Measurements from ENCODE around the gene CNGB1.

- TF ChIP-seq JUND (IDR thresholded peaks at IDR 0.05) = no peak
- no peak for TF ChIP-seq FOXM1 (IDR thresholded peaks at IDR 0.05; ENCODE audit: low read depth)
- TF ChIP-seq, protein P1, sequence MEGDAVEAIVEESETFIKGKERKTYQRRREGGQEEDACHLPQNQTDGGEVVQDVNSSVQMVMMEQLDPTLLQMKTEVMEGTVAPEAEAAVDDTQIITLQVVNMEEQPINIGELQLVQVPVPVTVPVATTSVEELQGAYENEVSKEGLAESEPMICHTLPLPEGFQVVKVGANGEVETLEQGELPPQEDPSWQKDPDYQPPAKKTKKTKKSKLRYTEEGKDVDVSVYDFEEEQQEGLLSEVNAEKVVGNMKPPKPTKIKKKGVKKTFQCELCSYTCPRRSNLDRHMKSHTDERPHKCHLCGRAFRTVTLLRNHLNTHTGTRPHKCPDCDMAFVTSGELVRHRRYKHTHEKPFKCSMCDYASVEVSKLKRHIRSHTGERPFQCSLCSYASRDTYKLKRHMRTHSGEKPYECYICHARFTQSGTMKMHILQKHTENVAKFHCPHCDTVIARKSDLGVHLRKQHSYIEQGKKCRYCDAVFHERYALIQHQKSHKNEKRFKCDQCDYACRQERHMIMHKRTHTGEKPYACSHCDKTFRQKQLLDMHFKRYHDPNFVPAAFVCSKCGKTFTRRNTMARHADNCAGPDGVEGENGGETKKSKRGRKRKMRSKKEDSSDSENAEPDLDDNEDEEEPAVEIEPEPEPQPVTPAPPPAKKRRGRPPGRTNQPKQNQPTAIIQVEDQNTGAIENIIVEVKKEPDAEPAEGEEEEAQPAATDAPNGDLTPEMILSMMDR (IDR thresholded peaks at IDR 0.05) = no peak
- TF ChIP-seq GABPA (IDR thresholded peaks at IDR 0.05; ENCODE audit: low read depth) = no peak
Observed at GRCh38 chr16:57911743-57912142, 59.2 kb downstream of the CNGB1 start.

Measured in SK-N-SH (cell line).